KBM-7 (cell line): ENCODE measurements around the gene SUPV3L1.
"Not testable (repeated sequence)": the region's sequence is repeated elsewhere in the genome, so short reads cannot be mapped to it uniquely, and the experiment has no call there.

Experiments
- DNase-seq: peaks from one replicate; pipeline ENCODE4 v3.0.0-alpha.2; 2015
- in situ Hi-C: fragments of 300-500 bp; cut with MboI; formaldehyde crosslinking; loops from 2 replicates; pipeline ENCODE4 v1.14.3; 2020; ENCODE audit warnings: low sequenced_read_pairs, low pct_unique_long_range_greater_than_20kb, mixed read lengths

Gene SUPV3L1

DNA sequence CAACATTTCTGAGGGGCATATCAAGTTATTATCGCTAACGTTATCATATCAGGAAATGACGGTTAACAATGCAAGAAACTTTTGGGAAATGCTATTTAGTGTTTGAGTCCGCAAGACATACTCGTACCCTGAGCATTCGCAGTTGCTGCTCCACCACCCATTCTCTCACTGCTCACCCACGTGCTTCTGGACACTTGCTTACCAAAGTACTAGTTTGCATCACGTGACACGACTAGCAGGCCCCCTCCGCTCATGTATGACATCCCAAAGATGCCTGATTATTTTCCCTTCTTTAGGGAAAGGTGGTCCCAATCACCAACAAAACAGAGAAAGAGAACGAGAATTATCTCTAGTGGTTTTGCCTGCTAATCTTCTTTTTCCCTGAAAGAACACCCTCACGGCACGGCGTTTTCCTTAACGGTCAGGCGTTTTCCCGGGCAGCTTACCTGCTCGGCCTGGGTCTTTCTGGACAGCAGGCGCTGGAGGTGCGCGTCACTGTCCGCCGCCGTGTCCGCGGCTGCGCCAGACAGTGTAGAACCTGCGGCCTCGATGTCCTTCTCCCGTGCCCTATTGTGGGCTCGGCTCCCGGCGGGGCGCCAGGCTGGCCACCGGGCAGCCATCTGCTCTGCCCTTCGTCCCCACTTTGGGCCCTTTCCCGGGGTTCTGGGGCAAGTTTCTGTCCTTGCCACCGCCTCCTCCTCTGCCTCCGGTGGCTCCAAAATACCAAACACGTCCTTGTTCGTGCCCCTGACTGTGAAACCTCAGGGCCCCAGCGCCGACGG, at the start of gene SUPV3L1:
Gene SUPV3L1, plus strand, starts transcription at position 492 of the 782 bp plus-strand sequence. Its CDS starts 58 bp downstream, at position 550.
- DNase-seq: peak; percentile 97
- in situ Hi-C loops: no loop called here

DNA sequence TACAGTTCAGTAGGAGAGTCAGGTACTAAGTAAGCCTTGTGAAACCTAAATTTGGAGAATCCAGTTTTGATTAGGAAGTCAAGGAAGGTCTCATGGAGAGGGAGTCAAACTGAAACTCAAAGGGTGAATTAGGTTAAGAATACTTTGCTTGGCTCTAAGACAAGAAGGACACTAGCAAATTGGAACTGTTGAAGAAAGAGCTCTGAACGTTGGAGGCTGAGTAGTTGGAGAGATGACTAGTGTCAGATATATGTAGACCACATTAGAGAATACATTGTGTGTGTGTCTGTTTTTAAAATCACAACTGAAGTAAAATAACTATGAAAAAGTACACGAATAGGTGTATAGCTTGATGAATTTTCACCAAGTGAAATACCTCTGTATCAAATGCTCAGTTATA, 49.8 kb upstream of the SUPV3L1 start:
- no peak for DNase-seq
- in situ Hi-C loops: no loop called here

DNA sequence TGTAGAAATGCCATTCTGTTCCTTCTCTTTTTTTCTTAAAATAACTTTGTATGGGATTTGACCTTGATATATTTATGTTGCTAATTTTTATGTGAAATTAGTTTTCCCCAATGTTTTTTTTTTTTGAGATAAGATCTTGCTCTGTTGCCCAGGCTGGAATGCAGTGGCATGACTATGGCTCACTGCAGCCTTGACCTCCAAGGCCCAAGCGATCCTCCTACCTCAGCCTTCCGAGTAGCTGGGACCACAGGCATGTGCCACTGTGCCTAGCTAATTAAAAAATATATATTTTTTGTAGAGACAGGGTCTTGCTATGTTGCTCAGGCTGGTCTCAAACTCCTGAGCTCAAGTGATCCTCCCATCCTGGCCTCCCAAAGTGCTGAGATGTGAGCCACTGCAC, 40.1 kb upstream of the SUPV3L1 start:
- no peak for DNase-seq
- in situ Hi-C loops: no loop called here

DNA sequence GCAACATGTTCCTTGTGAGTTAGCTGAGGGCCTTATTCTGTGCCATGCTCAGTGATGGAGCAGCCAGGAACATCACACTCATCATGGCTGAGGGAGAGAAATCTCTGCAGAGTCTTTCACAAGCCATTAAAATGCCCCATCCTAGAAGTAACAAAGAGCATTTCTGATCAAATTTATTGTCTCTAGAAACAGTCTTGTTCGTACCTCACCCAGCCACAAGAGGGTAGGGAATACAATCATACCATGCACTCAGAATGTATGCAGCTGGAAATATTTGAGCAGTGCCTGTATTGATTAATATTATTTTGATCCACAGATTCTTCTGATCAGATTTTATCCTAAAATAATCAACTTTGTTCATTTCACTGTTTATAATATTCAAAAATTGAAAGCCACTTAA, 38.7 kb upstream of the SUPV3L1 start:
- in situ Hi-C loops: no loop called here

DNA sequence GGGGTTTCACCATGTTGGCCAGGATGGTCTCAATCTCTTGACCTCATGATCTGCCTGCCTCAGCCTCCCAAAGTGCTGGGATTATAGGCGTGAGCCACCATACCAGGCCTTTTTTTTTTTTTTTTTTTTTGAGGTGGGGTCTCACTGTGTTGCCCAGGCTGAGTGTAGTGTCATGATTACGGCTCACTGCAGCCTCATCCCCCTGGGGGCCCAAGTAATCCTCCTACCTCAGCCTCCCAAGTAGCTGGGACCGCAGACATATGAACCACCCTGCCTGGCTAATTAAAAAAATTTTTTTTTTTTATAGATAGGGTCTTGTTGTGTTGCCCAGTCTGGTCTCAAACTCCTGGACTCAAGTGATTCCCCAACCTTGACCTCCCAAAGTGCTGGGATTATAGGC, 38.0 kb upstream of the SUPV3L1 start:
- DNase-seq, in situ Hi-C loops: not testable (repeated sequence)

More for the DNA sequence above, 38.7 kb upstream of the SUPV3L1 start:
- DNase-seq: no peak

DNA sequence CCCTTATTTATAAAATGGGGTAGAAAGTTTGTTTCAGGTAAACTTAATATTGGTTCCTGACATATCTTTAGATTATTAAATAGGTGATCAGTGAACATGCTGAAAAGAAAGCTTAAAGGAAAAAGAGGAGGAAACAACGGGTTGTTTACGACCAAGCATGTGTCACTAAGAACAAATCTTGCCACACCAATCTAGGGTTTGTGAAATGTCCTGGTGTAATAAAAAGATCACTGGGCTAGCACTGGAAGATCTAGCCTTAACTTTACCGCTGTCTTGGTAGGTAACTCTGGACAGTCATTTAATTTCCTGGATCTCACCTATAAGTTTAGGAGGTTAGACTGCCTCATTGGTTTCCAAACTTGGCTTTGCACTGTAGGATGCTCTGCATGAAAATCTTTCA, 37.1 kb upstream of the SUPV3L1 start:
- in situ Hi-C loops: no loop called here
- DNase-seq: no peak

DNA sequence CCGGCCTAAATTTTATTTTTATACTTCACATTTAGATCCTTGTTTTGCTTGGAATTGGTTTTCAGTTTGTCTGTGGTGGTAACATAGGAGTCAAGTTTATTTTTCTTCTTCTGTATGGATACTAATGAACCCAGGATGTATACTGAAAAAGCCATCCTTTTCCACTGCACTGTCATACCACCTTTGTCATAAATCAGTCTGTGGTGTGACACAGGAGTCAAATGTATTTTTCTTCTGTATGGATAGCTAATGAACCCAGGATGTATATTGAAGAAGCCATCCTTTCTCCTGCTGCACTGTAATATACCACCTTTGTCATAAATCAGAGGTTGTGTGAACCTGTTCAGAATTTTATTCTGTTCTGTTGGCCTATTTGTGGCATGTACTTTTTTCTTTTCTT, 34.7 kb upstream of the SUPV3L1 start:
- no peak for DNase-seq
- in situ Hi-C loops: no loop called here

DNA sequence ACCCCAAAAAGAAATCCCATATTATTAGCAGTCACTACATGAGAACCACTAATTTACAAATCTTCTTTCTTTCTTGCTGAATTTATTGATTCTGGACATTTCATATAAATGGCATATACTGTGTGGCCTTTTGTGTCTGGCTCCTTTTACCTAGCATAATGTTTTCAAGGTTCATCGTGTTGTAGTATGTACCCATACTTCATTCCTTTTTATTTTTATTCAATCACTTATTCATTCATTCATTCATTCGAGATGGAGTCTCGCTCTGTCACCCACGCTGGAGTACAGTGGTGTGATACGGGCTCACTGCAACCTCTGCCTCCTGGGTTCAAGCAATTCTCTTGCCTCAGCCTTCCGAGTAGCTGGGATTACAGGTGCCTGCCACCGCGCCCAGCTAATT, 34.2 kb upstream of the SUPV3L1 start:
- DNase-seq: no peak
- in situ Hi-C loops: no loop called here

DNA sequence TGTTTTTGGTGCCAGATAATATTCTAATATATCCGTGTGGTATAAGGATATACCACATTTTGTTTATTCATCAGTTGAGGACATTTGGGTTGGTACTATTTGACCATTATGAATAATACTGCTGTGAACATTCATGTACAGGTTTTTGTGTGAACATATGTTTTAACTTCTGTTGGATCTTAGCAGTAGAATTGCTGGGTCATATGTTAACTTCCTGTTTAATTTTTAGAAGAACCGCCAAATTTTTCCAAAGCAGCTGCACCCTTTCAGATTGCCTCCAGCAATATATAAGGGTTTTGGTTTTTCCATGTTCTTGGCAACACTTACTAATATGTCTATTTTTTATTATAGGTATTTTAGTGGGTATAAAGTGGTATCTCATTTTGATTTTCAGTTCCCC, 33.3 kb upstream of the SUPV3L1 start:
- DNase-seq: peak; percentile 40
- in situ Hi-C loops: no loop called here

DNA sequence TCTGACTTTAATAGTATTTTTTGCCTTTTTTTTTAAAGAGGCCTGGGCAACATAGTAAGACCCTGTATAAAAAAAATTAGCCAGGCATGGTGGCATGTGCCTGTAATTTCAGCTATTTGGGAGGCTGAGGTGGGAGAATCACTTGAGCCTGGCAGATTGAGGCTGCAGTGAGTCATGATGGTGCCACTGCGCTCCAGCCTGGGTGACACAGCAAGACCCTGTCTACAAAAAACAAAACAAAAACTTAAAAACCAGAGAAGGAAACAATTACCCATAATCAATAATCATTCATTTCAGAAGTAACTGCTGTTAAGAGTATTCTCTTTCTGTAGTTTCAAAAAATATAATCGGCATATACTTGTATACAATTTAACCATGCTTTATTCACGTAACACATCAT, 28.1 kb upstream of the SUPV3L1 start:
- DNase-seq: no peak
- in situ Hi-C loops: no loop called here

DNA sequence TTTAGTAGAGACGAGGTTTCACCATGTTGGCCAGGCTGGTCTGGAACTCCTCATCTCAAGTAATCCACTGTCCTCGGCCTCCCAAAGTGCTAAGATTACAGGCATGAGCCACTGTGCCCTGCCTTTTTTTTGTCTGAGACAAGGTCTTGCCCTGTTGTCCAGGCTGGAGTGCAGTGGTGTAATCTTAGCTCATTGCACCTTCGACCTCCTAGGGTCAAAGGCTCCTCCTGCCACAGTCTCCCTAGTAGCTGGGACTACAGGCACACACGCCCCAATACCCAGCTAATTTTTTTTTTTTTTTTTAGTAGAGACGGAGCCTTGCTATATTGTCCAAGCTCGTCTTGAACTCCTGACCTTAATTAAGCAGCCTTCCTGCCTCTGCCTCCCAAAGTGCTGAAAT, 26.8 kb upstream of the SUPV3L1 start:
- in situ Hi-C loops: no loop called here
- no peak for DNase-seq

DNA sequence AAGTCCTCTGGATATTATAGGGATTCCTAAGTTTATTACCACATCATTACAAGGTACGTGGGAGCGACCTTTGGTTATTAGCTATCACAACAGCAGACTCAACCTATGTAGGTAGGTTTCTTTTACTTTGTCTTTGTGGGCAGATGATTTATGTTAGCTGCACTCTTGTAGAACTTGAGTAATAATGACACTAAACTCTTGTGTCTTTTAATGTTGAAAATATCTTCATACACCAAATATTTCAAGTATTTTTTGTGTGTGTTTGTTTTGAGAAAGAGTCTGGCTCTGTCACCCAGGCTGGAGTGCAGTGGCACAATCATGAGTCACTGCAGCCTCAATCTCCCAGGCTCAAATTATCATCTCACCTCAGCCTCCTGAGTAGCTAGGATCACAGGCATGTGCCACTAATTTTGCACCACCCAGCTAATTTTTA, 19.2 kb upstream of the SUPV3L1 start:
- no peak for DNase-seq
- in situ Hi-C loops: no loop called here

DNA sequence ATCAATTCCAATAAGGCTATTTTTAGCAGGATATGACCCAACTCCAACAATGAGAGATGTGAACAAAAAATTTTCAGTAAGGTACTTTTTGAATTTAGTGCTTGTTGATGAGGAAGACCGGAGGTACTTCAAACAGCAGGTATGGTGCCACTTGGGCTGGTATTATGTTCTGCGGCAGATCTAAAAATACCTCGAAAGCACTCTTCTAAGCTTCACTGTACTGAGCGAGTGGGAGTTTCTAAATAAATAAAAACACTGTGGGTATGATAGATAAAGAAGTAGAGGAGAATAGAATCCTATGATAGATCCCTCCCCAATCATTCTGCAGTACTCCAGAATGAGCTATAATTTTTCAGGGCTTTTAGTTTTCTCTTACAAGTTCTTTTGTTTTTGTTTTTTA, 11.5 kb upstream of the SUPV3L1 start:
- DNase-seq: no peak
- in situ Hi-C loops: no loop called here

DNA sequence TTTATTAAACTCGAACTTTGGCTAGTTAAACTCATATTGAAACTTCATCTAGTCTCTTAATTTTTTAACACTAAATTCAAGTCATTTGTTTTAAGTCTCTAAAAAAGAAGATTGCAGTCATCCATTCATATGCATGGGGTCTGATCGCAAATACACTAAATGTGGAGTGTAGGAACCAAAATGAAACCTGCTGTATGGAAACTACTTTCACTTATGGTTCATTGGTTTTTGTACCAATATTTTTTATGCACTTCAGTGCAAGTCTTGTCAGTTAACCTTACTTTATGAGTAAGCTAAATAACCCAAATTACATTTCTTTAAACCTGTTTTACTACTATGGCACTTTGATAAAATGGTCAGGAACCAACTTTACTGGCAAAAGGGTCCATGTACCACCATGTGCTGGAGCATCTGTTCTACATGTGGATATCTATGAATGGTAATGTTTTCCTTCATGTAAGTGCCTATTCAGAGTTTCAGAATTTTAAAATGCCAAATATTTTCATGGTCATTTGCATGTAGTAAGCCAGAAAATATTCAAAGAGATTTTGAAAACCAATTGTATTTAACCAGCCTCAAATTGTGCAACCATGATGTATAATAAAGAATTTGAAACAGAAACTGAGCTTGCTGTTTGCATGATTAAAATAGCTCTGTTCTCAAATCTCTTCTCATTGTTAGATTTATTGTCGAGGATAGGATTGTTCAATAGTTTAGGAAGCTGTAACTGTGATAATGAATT, 7.6 kb upstream of the SUPV3L1 start:
- in situ Hi-C loops: no loop called here
- no peak for DNase-seq

DNA sequence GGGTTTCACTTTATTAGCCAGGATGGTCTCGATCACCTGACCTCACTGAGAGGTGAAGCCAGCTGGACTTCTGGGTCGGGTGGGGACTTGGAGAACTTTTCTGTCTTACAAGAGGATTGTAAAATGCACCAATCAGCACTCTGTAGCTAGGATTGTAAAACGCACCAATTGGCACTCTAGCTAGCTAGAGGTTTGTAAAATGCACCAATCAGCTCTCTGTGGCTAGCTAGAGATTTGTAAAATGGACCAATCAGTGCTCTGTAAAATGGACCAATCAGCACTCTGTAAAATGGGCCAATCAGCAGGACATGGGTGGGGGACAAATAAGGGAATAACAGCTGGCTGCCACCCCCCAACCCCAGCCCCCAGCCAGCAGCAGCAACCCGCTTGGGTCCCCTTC, 4.7 kb upstream of the SUPV3L1 start:
- DNase-seq, in situ Hi-C loops: not testable (repeated sequence)

DNA sequence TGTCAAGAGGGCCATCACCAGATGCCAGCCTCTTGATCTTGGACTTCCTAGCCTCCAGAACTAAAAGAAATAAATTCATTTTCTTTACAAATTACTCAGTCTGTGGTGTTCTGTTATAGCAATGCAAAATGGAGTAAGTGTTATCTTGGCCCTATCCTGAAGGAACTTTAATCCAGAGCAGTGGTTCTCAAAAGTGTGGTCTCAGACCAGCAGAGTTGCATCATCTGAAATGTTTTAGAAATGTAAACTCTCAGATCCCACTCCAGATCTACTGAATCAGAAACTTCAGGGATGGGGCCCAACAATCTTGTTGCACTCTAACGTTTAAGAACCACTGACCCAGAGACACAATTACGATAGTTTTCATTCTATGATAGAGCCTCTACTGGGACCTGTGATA, 3.2 kb upstream of the SUPV3L1 start:
- in situ Hi-C loops: no loop called here
- DNase-seq: no peak

DNA sequence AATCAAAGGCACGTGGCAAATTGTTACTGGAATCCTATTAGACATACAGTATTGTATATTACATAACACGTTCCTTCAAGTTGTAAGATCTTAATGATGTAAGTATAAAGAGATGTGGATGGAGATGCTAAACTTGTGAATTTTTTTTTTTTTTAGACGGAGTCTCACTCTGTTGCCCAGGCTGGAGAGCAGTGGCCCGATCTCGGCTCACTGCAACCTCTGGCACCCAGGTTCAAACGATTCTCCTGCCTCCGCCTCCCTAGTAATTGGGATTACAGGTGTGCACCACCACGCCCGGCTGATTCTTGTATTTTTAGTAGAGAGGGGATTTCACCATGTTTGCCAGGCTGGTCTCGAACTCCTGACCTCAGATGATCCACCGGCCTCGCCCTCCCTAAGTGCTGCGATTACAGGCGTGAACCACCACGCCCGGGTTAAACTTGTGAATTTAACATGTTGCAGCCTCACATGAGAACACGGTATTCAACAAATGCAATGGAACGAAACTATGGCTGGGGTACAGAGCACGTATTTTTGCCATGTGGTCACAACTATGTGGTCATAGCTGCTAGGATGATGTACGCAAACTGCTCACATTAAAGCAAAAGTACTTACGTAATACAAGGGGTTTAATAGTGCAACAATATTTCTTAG, 818 bp upstream of the SUPV3L1 start:
- in situ Hi-C loops: no loop called here
- DNase-seq: no peak

DNA sequence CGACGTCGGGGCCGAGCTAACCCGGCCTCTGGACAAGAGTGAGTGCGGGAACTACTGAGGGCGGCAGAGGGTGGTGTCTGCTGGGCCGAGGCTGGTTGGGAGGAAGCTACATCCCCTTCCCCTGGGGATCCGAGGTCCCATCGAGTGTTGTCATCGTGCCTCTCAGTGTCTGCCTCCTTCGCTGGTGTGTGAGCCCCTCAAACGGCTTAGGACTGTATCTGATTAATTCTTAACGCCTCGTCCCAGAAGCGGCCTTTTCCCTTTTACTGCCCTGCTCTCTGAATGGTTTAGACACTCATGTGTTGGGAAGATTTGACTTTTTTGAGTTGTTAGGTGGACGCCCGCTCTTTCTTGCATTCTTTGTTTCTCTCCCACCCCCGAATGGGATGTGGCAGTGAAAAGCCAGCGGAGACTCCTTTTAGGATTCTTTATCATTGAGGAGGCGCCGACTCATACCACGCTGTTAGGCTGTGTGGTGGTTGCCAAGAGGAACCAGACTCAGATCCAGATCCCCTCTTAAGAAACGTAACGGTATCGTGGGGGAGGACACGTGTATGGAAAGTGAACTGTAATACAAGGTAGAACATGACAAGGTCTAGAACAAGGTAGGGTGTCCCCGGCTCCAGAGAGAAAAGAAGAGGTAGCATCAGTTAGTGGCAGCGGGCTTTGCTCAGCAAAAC, 631 bp downstream of the SUPV3L1 start:
- peak; percentile 29 for DNase-seq
- in situ Hi-C loops: no loop called here

DNA sequence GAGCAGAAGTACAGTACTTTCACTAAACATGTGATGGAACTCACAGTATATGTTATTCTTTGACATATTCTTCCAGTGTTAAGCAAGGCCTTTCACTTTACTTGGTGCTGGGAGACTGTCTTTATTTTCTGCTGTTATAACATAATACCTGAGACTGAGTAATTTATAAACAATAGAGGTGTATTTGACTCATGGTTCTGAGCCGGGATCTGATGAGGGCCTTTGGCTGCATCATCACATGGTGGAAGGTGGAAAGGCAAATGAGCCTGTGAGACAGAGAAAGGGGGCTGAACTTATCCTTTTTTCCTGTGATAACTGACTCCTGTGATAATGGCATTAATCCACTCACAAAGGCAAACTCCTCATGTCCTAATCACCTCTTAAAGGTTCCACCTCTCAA, 1.4 kb downstream of the SUPV3L1 start:
- no peak for DNase-seq
- in situ Hi-C loops: no loop called here

DNA sequence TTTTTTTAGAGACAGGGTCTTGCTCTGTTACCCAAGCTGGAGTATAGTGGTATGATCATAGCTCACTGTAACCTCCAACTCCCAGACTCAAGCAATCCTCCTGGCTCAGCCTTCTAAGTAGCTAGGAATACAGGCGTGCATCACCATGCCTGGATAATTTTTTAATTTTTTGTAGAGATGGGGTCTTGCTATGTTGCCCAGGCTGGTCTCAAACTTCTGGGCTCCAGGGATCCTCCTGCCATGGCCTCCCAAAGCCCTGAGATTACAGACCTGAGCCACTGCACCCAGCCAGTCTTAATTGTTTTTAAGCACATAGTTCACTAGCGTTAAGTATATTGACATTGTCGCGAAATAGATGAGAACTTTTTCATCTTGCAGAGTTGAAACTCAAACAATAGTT, 2.0 kb downstream of the SUPV3L1 start:
- in situ Hi-C loops: no loop called here
- DNase-seq: no peak
